D721Med (cell line): ENCODE data around the gene SUCLA2.

ENCODE experiments used
- DNase-seq: peaks from one replicate; pipeline ENCODE4 v3.0.0; 2011; ENCODE audit warnings: low spot score; ENCODE audit not compliant: insufficient read length
- FAIRE-seq: peaks from 2 replicates; lab custom pipeline; 2011; peaks lifted over from hg19 to GRCh38; lab: Jason Lieb, UNC
- CTCF ChIP-seq: IDR thresholded peaks from 2 replicates; pipeline ENCODE4 v1.5.1; 2012; ENCODE audit warnings: mild to moderate bottlenecking, control low read depth; ENCODE audit not compliant: insufficient read depth; ENCODE audit errors: missing control alignments

Gene SUCLA2

GRCh38 chr13:47932950-47933923 is 67.8 kb downstream of the SUCLA2 start:
- DNase-seq (no peak), FAIRE-seq (no peak)
- TF ChIP-seq CTCF: no peak

- TF ChIP-seq CTCF: no peak
- DNase-seq (no peak), FAIRE-seq (no peak)
Measured at GRCh38 chr13:47930649-47931165, 70.4 kb downstream of the SUCLA2 start.

GRCh38 chr13:47929156-47929555 is 71.9 kb downstream of the SUCLA2 start:
- TF ChIP-seq CTCF: no peak
- FAIRE-seq (no peak), DNase-seq (no peak)

GRCh38 chr13:47917022-47917574 is 84.0 kb downstream of the SUCLA2 start:
- no peak for FAIRE-seq
- no peak for DNase-seq
- no peak for TF ChIP-seq CTCF

GRCh38 chr13:47908197-47908902 is 92.7 kb downstream of the SUCLA2 start:
- FAIRE-seq (no peak), DNase-seq (no peak)
- TF ChIP-seq CTCF: no peak

- no peak for FAIRE-seq
- DNase-seq: no peak
Measured at GRCh38 chr13:47904891-47905290, 96.2 kb downstream of the SUCLA2 start.

More at GRCh38 chr13:47904891-47905290, 96.2 kb downstream of the SUCLA2 start:
- TF ChIP-seq CTCF: no peak
